HG03469 (cell line): ENCODE data around the gene R3HDML.
"Not testable (repeated sequence)": the region's sequence is repeated elsewhere in the genome, so short reads cannot be mapped to it uniquely, and the experiment has no call there.

Source experiments
- ATAC-seq: cut with Tn5 transposase; IDR thresholded peaks from one replicate; pipeline ENCODE4 v1.9.1; 2021; ENCODE audit warnings: mild to moderate bottlenecking, moderate library complexity, moderate number of reproducible peaks; ENCODE audit not compliant: unreplicated experiment

The R3HDML gene

DNA sequence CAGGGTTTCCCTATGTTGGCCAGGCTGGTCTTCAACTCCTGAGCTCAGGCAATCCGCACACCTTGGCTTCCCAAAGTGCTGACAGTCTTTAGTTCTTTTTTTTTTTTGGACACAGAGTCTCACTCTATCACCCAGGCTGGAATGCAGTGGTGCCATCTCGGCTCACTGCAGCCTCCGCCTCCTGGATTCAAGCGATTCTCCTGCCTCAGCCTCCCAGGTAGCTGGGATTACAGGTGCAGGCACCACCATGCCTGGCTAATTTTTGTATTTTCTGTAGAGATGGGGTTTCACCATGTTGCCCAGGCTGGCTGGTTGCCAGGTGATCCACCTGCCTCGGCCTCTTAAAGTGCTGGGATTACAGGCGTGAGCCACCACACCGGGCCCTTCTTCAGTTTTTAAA, 9.1 kb upstream of the R3HDML start:
- not testable (repeated sequence) for ATAC-seq

DNA sequence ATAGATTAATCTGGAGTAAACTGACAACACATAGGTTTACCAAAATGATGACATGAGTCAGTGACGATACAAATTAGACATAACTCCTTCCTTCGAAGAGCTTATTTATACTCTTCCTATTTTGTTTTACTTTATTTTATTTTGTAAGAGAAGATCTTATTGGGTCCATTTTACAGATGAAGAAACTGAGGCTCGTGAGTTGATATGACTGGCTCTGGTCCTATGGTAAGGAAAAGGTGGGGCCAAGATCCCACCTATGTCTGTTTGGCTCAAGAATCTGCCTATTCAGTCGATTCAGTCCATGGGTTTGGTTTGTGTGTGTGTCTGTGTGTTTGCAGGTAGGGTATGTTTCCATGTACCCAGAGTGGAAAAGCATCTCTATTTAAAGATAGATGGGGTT, 8.4 kb upstream of the R3HDML start:
- ATAC-seq = no peak

DNA sequence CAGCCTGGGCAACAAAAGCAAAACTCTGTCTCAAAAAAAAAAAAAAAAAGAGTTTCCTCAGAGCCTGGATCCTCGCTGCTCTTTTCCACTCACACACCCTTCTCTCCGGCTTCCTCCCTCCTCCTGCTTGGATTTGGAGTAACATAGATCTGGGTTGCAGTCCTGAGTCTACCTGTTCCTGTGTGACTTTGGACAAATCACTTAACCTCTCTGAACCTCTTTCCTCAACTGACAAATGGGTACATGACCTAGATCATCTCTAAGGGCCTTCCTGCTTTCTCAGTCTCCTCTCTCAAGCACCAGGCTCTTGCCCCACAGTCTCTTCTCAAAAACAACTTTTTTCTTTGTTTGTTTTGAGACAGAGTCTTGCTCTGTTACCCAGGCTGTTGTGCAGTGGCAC, 5.6 kb upstream of the R3HDML start:
- ATAC-seq = no peak

DNA sequence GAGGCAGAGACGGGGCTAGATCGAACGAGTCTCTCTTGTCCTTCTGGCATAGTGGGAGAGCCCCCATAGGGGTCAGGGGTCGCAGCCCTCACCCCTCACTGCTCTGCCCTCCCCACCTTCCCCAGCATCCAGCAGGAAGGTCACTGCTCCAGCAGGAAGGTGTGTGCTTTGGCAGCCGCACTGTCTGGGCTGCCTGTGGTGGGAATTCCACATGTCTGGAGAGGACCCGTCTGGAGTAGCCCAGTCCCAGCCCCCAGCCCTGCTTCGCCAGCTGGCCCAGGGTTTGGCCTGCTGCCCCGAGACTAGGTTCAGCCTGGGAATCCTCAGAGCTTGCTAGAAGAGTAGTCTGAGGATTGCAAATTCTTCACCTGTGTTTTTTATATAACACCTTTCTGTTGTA, 2.5 kb upstream of the R3HDML start:
- no peak for ATAC-seq

DNA sequence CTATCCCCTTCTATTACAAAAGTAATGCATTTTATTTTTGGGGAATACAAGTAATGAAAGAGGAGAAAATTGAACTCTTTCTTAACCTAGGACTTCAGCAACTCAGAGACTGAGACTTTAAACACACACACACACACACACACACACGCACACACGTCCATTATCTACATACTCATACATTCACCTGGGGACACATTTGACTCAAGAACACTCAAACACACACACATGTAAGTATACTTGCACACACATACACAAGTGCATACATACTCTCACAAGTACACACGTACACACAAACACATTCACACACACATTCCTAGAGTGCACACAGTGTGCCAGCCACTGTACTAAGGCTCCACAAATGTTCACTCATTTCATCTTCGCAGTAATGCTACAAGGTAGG, 2.1 kb upstream of the R3HDML start:
- no peak for ATAC-seq

DNA sequence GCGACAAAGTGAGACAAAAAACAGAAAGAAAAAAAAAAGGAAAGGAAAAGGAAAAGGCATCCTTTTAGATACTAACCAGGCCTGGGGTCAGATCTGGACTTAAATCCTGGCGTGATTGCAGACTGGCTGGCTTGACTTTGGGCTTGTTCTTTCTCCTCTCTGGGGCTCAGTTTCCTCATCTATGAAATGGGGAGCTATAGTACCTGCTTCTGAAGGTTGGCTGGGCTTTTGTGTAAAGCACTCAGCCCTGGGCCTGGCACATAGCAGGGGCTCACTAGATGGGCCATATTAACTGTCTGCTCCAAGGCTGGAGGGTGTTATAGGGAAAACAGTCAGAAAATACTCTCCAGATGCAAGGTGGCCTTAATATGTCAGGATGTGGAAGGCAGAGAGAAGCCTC, 1.2 kb upstream of the R3HDML start:
- no peak for ATAC-seq

DNA sequence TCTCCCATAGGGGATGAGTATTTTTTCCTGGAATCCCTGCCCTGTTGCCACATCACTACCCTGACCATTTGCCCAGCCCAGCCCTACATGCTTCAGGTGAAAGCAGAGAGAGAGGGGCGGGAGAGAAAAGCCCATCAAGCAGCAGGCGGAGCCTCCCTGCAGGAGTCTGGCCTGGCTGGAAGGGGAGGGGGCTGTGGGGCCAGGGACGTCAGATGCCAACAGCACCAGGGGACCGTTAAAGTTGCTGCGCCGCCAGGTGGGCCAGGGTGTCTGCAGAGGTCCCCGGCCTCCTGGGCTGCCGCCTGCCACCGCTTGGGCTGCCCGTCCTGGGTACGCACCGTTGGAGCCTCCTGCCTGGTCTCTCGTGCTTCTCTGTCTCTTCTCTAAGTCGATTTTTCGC, 757 bp upstream of the R3HDML start:
- no peak for ATAC-seq

DNA sequence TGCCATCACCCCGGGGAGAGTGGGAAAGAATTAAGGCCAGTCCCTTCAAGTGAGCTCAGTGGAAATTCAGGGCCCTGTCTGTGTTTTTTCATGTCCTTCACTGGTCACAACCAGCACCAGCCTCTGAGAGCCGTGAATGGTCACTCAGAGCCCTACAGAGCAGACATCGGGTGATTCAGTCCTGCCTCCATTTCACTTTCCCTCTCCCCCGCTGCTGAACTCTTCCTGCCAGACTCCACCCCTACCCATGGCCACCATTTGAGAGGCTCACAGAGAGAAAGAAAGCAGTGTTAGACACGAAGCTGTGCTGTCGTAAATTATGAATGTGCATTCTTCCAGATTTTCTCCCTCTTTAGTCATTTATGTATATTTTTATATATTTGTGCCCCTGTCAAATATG, 5.4 kb downstream of the R3HDML start:
- ATAC-seq = no peak

DNA sequence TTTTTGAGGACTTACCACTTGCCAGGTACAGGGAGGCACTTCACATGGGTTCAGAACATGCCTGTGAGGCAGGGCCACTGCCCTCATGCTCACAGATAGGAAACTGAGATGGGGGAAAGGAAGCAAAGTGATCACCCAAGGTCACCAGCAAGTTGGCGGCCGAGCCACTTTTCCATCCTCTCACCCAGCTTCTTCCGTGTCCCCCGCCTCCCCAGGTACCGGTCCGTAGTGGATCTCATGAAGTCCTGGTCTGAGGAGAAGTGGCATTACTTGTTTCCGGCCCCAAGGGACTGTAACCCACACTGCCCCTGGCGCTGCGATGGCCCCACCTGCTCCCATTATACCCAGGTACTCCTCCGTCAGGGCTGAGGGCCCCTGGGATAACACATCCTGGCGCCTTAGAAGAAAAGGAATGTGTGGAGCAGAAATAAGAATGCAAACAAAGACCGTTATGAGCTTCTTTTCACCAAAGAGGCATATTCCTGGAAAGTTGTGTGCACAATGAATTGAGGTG, 6.4 kb downstream of the R3HDML start:
- no peak for ATAC-seq

DNA sequence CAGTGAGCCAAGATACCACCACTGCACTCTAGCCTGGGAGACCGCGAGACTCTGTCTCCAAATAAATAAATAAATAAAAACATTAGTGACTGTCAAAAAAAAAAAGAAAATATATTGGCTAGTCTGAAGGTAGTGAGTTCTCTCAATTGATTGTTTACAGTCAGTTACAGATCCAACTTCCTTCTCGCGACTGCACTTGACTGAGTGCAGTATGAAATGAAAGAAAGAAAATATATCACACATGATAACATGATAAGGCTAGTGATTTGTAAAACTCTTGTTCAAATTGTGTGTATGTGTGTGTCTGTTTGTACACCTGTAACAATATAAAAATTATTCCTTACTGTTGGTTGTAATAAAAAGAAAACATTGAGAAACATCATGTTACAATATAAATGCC, 7.9 kb downstream of the R3HDML start:
- ATAC-seq = no peak

DNA sequence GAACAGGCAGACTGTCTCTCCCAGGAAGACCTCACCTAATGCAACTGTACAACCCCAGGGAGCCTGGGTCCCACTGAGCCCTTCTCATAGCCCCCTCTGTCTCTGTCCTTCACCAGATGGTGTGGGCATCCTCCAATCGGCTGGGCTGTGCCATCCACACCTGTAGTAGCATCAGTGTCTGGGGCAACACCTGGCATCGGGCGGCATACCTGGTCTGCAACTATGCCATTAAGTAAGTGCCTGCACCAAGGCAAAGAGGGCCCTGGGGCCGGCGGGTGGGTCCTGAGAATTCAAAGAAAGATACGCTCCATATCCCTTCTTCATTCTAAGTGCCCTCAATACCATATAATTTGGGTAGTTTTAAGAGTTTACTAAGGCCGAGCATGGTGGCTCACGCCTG, 8.3 kb downstream of the R3HDML start:
- no peak for ATAC-seq

DNA sequence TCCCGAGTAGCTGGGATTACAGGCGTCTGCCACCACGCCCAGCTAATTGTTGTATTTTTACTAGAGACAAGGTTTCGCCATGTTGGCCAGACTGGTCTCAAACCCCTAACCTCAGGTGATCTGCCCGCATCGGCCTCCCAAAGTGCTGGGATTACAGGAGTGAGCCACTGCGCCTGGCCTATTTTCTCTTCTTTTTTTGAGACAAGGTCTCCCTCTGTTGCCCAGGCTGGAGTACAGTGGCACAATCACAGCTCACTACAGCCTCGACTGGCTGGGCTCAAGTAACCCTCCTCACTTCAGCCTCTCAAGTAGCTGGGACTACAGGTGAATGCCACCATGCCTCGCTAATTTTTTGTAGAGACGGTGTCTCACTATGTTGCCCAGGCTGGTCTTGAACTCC, 9.1 kb downstream of the R3HDML start:
- not testable (repeated sequence) for ATAC-seq

DNA sequence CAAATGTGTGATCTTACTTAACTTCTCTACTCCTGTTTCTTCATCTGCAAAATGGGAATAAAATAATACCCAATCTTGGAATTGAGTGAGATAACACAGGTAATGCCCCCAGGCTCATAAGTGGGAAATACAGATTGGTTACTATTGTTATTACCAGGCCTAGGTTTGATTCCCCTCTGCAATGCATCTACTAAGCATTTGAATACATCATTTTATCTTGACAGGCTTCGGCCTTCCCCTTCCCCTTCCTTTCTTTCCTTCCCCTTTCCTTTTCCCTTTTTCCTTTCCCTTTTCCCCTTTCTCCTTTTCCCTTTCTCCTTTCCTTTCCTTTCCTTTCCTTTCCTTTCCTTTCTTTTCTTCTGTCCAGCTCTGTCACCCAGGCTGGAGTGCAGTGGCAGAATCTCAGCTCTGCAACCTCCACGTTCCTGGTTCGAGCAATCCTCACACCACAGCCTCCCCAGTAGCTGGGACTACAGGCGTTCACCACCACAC, 11.4 kb downstream of the R3HDML start:
- ATAC-seq = no peak

DNA sequence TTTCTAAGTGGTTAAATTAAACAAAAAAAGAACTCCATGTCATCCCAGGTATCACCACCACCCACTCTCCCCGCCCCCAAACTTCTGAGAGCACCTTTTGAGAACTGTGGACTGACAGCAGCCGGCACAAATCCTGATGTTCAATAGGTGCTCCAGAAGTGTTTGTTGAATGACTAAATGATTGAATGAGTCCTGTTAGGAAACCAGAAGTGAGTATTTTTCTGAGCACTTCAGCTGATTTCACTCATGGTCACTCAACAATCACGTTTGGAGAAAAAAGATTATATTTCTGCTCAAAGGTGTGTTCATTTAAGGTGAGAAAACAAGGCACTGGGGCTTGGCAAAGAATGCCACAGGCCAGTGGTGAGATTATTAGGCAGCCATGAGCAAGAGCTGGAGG, 12.5 kb downstream of the R3HDML start:
- no peak for ATAC-seq

DNA sequence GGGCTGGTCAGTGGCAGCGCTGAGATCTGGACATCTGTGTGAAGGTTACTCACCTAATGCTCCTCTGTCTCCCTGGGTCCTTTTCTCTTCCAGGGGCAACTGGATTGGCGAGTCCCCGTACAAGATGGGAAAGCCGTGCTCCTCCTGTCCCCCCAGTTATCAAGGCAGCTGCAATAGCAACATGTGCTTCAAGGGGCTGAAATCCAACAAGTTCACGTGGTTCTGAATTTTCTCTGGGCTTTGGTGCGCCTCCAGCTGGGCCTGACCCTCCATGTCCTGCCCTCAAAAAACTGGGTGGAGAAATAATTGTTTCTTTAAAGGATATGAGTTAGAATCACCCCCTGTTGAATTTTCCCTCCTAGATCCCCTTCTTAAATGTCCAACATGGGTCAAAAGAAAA, 13.7 kb downstream of the R3HDML start:
- no peak for ATAC-seq

DNA sequence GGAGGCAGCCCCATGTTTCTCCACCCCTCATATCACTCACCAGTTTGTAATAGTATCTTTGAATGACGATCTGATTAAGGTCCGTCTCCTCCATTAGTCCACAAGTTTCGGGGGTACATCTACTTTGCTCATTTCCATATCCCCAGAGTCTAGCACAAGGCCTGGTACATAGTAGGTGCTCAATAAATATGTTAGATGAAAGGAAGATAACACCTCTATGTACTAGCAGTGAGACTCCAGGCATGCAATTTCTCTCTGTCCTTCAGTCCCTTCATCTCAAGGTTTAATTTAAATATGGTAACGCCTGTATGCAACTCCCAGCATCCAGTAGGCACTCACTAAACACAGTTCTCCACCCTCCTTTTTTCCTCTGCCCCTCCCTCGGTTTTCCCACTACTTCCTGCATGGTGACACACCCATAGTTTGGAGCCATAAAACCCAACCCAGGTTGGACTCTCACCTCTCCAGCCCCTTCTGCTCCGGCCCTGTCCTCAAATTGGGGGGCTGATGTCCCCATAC, 18.2 kb downstream of the R3HDML start:
- ATAC-seq = no peak

DNA sequence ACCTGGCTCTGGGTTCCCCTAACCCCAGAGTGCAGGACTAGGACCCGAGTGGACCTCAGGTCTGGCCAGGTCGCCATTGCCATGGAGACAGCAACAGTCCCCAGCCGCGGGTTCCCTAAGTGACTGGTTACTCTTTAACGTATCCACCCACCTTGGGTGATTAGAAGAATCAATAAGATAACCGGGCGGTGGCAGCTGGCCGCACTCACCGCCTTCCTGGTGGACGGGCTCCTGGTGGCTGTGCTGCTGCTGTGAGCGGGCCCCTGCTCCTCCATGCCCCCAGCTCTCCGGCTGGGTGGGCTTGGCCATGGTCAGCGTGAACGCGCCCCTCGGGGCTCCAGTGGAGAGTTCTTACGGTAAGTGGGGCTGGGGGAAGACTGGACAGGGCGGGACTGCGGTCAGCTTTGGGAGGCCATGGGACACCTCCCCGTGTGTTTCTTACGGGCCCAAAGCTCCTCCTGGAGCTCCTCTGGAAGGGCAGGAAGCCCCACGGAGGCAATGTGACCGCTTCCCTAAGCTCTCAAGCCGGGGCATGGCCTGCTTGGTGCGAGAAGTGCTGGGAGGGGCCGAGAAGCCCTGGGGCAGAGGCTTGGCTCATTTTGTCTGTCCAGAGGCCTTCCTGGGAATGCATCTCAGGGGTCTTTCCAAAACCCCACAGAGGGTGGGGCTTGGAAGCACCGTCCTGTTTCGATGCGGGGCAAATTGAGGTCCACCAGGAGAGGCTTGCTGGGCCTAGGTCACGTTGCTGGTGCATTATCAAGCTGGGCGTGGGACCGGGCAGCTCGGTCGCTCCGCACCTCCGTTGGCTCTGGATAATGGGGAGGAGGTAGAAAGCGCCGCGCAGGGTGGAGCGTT, 18.9 kb downstream of the R3HDML start, which contains the start of gene HNF4A:
TSS of gene HNF4A (plus strand) at position 202 of the 855 bp plus-strand sequence. CDS start at position 308, 106 bp downstream.
- ATAC-seq = no peak

DNA sequence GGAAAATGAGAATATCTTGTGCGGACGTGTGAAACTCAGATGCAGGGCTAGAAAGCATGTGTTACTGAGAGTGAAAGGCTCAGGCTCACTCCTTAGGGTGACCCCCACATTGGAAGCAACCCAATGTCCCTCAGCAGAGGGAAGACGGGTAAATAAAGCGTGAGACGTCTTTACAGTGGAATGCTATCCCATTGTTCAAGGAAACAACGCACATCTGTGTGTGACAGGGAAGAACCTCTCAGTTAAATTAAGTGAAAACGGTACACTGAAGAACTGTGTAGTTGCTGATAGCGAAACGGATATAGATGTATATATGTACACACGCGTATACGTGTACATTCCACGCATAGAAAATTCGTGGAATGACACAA, 19.5 kb downstream of the R3HDML start:
- no peak for ATAC-seq

DNA sequence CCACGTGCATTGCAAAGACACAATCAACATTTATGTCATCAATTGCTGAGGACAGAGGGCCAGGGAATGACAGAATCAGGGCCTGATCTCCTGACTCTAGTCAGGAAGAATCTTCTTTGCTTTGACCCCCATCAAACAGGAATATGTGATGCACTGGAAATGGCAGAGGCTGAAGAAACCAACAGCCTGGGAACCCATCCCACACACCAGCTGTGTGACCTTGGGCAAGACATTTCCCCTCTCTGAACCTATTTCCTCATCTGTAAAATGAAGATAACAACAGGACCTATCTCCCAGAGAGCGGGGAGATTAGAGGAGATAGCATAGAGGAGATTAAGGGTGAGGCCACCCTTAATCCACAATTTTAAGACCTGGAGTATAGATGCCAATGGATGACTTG, 20.2 kb downstream of the R3HDML start:
- ATAC-seq = no peak

DNA sequence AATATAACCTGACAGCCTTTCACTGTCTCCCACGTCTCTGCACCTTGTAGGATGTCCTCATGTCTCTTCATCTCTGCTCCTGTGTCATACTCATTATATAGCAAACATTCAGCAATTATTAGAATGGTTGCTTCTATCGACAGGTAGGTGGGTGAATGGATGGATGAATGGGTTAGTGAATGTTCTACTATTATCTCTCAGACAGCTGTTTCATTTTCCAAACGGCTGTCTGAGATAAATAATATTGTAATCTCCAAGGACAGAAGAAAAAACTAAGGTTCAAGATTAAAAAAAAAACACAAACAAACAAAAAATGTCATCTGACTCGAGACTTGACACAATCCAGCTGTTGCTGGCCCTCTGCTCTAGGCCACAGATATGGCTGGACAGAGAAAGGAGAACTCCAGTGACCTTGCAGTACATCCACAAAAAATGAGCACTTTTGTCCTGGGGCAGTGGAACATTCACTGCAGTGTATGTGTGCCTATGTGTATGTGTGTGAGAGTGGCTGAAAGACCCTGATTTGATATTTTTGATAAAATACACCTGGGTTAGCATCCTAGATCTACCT, 20.8 kb downstream of the R3HDML start:
- no peak for ATAC-seq

DNA sequence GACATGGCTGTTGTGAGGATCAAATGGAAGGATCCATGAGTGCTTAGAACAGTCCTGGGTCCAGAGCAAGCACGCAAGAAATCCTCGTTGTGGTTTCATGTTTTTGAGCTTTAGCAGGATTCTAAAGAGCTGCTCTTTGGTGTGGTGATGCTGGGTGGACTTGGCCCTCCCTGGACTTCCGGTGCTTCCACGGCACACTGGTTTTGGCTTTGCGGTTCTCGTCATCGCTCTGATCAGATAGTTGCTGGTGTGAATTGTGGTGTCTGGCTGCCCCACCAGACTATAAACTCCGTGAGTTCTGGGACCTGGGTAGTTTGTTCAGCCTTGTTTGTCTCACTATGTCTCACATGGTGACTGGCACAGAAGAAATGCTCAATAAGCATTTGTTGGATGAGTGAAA, 21.9 kb downstream of the R3HDML start:
- no peak for ATAC-seq

DNA sequence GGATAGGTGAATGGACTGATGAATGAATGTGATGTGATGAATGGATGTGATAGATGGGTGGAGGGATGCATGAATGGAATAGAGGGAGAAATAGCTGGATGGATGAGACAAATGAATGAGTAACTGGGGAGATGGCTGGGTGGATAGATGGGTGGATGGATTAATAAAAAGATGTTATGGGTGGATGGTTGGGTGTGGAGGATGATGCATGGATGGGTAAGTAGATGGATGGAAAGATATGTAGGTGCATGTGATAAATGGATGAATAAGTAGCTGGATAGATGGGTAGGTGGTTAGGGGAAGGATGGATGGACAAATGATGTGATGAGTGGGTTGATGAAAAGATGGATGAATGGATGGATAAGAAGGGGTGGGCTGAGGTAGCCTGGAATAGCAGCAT, 23.4 kb downstream of the R3HDML start:
- ATAC-seq = no peak
